WTC11 (cell line): ENCODE measurements around the gene HFE. TPM values are rescaled to one million over a fixed set of nuclear protein-coding genes. Genes with fewer than 3 reads are reported as not detected.

Experiments
- ATAC-seq: fragments of 200-7000 bp; cut with Tn5 transposase; 2 replicates; pipeline ENCODE4 v1.10.0; 2021; ENCODE audit warnings: mild to moderate bottlenecking, moderate library complexity
- CTCF ChIA-PET: fragments of 300-600 bp; sonication (Branson Sonifier 250); formaldehyde crosslinking; loops from one replicate; lab custom pipeline; 2021; ENCODE audit warnings: antibody characterized with exemption; lab: Charles Lee
- POLR2A ChIA-PET: fragments of 350-600 bp; sonication (Branson Sonifier 250); formaldehyde crosslinking; loops from one replicate; lab custom pipeline; 2021; ENCODE audit warnings: antibody characterized with exemption; lab: Charles Lee
- DNase-seq: peaks from one replicate; pipeline ENCODE4 v3.0.0; 2021; ENCODE audit warnings: low spot score
- H3K27ac Mint-ChIP-seq: 2 replicates; pipeline ENCODE4 v1.8.0; 2021; ENCODE audit warnings: mixed read lengths
- H3K27me3 Mint-ChIP-seq: 2 replicates; pipeline ENCODE4 v1.8.0; 2021; ENCODE audit warnings: low read depth, mild to moderate bottlenecking, moderate library complexity, mixed read lengths
- H3K36me3 Mint-ChIP-seq: 2 replicates; pipeline ENCODE4 v1.8.0; 2021; ENCODE audit warnings: mixed read lengths
- H3K4me1 Mint-ChIP-seq: 2 replicates; pipeline ENCODE4 v1.8.0; 2022; ENCODE audit warnings: mixed read lengths
- H3K4me3 Mint-ChIP-seq: 2 replicates; pipeline ENCODE4 v1.8.0; 2021; ENCODE audit warnings: mild to moderate bottlenecking, moderate library complexity, mixed read lengths
- H3K9me3 Mint-ChIP-seq: 2 replicates; pipeline ENCODE4 v1.8.0; 2021; ENCODE audit warnings: mixed read lengths
- AR ChIP-seq: fragments of 250-450 bp; sonication (Bioruptor Pico); IDR thresholded peaks from 2 replicates; pipeline ENCODE4 v1.9.0; 2021; ENCODE audit warnings: mild to moderate bottlenecking
- ARID4B ChIP-seq: sonication (generic); formaldehyde crosslinking; IDR thresholded peaks from 2 replicates; pipeline ENCODE4 v1.8.0; 2023; ENCODE audit warnings: missing genetic modification reagents, mild to moderate bottlenecking, borderline replicate concordance
- ATF3 ChIP-seq: sonication (generic); formaldehyde crosslinking; conservative IDR thresholded peaks from 2 replicates; pipeline ENCODE4 v1.8.1; 2022; ENCODE audit warnings: mild to moderate bottlenecking, missing genetic modification reagents
- CTCF ChIP-seq: fragments of 200-600 bp; IDR thresholded peaks from 2 replicates; pipeline ENCODE4 v1.8.0; 2022; ENCODE audit warnings: antibody characterized with exemption
- E2F4 ChIP-seq: sonication (generic); formaldehyde crosslinking; IDR thresholded peaks from 2 replicates; pipeline ENCODE4 v1.8.1; 2022; ENCODE audit warnings: low read depth, mild to moderate bottlenecking, moderate library complexity, missing genetic modification reagents, borderline replicate concordance
- ESRRA ChIP-seq: sonication (generic); formaldehyde crosslinking; IDR thresholded peaks from 2 replicates; pipeline ENCODE4 v1.8.1; 2022; ENCODE audit warnings: mild to moderate bottlenecking, missing genetic modification reagents, borderline replicate concordance
- GRHL2 ChIP-seq: fragments of 250-450 bp; sonication (Bioruptor Pico); IDR thresholded peaks from 2 replicates; pipeline ENCODE4 v1.8.0; 2022; ENCODE audit warnings: mild to moderate bottlenecking, moderate library complexity; ENCODE audit not compliant: insufficient replicate concordance, severe bottlenecking
- HMGA2 ChIP-seq: fragments of 250-450 bp; sonication (Bioruptor Pico); IDR thresholded peaks from 2 replicates; pipeline ENCODE4 v1.4.0; 2021; ENCODE audit warnings: mild to moderate bottlenecking, moderate library complexity
- MXD4 ChIP-seq: fragments of 250-450 bp; sonication (Bioruptor Pico); IDR thresholded peaks from 2 replicates; pipeline ENCODE4 v1.8.0; 2021; ENCODE audit warnings: mild to moderate bottlenecking, moderate library complexity, borderline replicate concordance
- NFATC4 ChIP-seq: fragments of 250-450 bp; sonication (Bioruptor Pico); IDR thresholded peaks from 2 replicates; pipeline ENCODE4 v1.9.0; 2021; ENCODE audit warnings: mild to moderate bottlenecking
- OVOL2 ChIP-seq: fragments of 250-450 bp; sonication (Bioruptor Pico); IDR thresholded peaks from 2 replicates; pipeline ENCODE4 v1.9.0; 2021; ENCODE audit warnings: mild to moderate bottlenecking, borderline replicate concordance
- RELA ChIP-seq: sonication (generic); formaldehyde crosslinking; IDR thresholded peaks from 2 replicates; pipeline ENCODE4 v1.8.1; 2022; ENCODE audit warnings: missing genetic modification reagents, mild to moderate bottlenecking, borderline replicate concordance
- STAT6 ChIP-seq: sonication (generic); formaldehyde crosslinking; conservative IDR thresholded peaks from 2 replicates; pipeline ENCODE4 v1.8.1; 2023; ENCODE audit warnings: mild to moderate bottlenecking, low read depth, missing genetic modification reagents, moderate library complexity
- TP53 ChIP-seq: sonication (generic); formaldehyde crosslinking; IDR thresholded peaks from 2 replicates; pipeline ENCODE4 v1.8.1; 2023; ENCODE audit warnings: mild to moderate bottlenecking, missing genetic modification reagents
- USF2 ChIP-seq: sonication (generic); formaldehyde crosslinking; IDR thresholded peaks from 2 replicates; pipeline ENCODE4 v1.8.1; 2023; ENCODE audit warnings: mild to moderate bottlenecking, missing genetic modification reagents, moderate library complexity
- ZMAT4 ChIP-seq: fragments of 250-450 bp; sonication (Bioruptor Pico); IDR thresholded peaks from 2 replicates; pipeline ENCODE4 v1.9.0; 2021; ENCODE audit warnings: mild to moderate bottlenecking
- ZNF138 ChIP-seq: sonication (generic); formaldehyde crosslinking; conservative IDR thresholded peaks from 2 replicates; pipeline ENCODE4 v1.8.1; 2022; ENCODE audit warnings: mild to moderate bottlenecking, moderate library complexity, missing genetic modification reagents
- ZNF263 ChIP-seq: sonication (generic); formaldehyde crosslinking; IDR thresholded peaks from 2 replicates; pipeline ENCODE4 v1.8.1; 2022; ENCODE audit warnings: low read depth, mild to moderate bottlenecking, moderate library complexity, missing genetic modification reagents
- ZNF425 ChIP-seq: fragments of 250-450 bp; sonication (Bioruptor Pico); conservative IDR thresholded peaks from 2 replicates; pipeline ENCODE4 v1.9.0; 2021; ENCODE audit warnings: mild to moderate bottlenecking
- total RNA-seq: library from RNA; stranded (reverse); gene quantifications from 3 replicates; pipeline ENCODE4 v1.2.3, GENCODE V29; 2021

The HFE gene
- total RNA-seq, 1 experiment from 2014 or later = 1.9 TPM

- ChIA-PET CTCF (interaction anchor here (0.6 to 2.8 kb wide), 7 partner anchors 16 to 99 kb away, joined by 3 to 10 read pairs (median 5); partner anchors contain the start of gene HFE), POLR2A (interaction anchor here (0.6 to 8.5 kb wide), 58 partner anchors 8 to 1863 kb away, joined by 3 to 225 read pairs (median 6); partner anchors contain the start of gene HFE)
- Mint-ChIP-seq H3K4me1 (peaks cover 23% of the 10 kb centered on the region), H3K36me3 (peaks cover 23% of the 10 kb centered on the region), H3K27me3 (no peaks in the 10 kb centered on the region), H3K4me3 (peak overlapping the region; percentile 84), H3K9me3 (peaks cover 26% of the 10 kb centered on the region), H3K27ac (peak overlapping the region; percentile 98)
- DNase-seq (no peak), ATAC-seq (peak; percentile 84)
- TF ChIP-seq STAT6 (CRISPR knock-in tag) (no peak), OVOL2 (CRISPR knock-in tag) (no peak), MXD4 (CRISPR knock-in tag) (no peak), ZMAT4 (CRISPR knock-in tag) (no peak), E2F4 (CRISPR knock-in tag) (no peak), ZNF138 (no peak), NFATC4 (CRISPR knock-in tag) (no peak), ESRRA (no peak), ZNF425 (CRISPR knock-in tag) (no peak), ZNF263 (CRISPR knock-in tag) (no peak), ATF3 (CRISPR knock-in tag) (no peak), USF2 (CRISPR knock-in tag) (no peak), ARID4B (CRISPR knock-in tag) (no peak), AR (CRISPR knock-in tag) (no peak), HMGA2 (CRISPR knock-in tag) (no peak), RELA (no peak), CTCF (no peak), GRHL2 (no peak), TP53 (CRISPR knock-in tag) (no peak)
Observed at GRCh38 chr6:26103141-26103769, 16.0 kb downstream of the HFE start.
